BJ (cell line): ENCODE measurements around the gene MYCBP. TPM values are rescaled to one million over a fixed set of nuclear protein-coding genes. Genes with fewer than 3 reads are reported as not detected.
A peak's percentile ranks its signal among the peaks of the same experiment; 100 is the strongest.
"Not testable (repeated sequence)": the region's sequence is repeated elsewhere in the genome, so short reads cannot be mapped to it uniquely, and the experiment has no call there.

Experiments used
- CTCF ChIA-PET: fragments of 350-600 bp; formaldehyde crosslinking; extraction: SDS; loops from one replicate; lab custom pipeline; 2021; ENCODE audit warnings: antibody characterized with exemption, inconsistent platforms; lab: Yijun Ruan, JAX
- POLR2A ChIA-PET: fragments of 300-600 bp; sonication (Branson Sonifier 250); formaldehyde crosslinking; extraction: SDS; loops from one replicate; lab custom pipeline; 2021; ENCODE audit warnings: antibody characterized with exemption; lab: Charles Lee
- DNase-seq: peaks from one replicate; pipeline ENCODE4 v3.0.0-alpha.2; 2011; ENCODE audit warnings: low read depth
- H3K27me3 ChIP-seq: 2 replicates; pipeline ENCODE4 v1.6.0; 2011; ENCODE audit warnings: low read length; ENCODE audit not compliant: control insufficient read depth, insufficient read depth
- H3K36me3 ChIP-seq: 2 replicates; pipeline ENCODE4 v1.5.1; 2011; ENCODE audit warnings: low read length; ENCODE audit not compliant: control insufficient read depth, insufficient read depth
- H3K4me3 ChIP-seq: 2 replicates; pipeline ENCODE4 v1.5.1; 2011; ENCODE audit warnings: low read depth, mild to moderate bottlenecking, control low read depth, low read length
- polyA plus RNA-seq: library from polyadenylated mRNA; depleted of rRNA; stranded (reverse); fragments of >200 nt; gene quantifications from 2 replicates; pipeline ENCODE4 v1.2.3, GENCODE V29; 2011
- TF ChIP-seq, protein P1 (sequence below): IDR thresholded peaks from 2 replicates; pipeline ENCODE4 v1.5.1; 2011; ENCODE audit warnings: low read depth, mild to moderate bottlenecking, control low read depth, inconsistent platforms, low read length, moderate library complexity; ENCODE audit not compliant: insufficient read depth

MYCBP gene
- polyA plus RNA-seq, 1 experiment, result 11.2 TPM

DNA sequence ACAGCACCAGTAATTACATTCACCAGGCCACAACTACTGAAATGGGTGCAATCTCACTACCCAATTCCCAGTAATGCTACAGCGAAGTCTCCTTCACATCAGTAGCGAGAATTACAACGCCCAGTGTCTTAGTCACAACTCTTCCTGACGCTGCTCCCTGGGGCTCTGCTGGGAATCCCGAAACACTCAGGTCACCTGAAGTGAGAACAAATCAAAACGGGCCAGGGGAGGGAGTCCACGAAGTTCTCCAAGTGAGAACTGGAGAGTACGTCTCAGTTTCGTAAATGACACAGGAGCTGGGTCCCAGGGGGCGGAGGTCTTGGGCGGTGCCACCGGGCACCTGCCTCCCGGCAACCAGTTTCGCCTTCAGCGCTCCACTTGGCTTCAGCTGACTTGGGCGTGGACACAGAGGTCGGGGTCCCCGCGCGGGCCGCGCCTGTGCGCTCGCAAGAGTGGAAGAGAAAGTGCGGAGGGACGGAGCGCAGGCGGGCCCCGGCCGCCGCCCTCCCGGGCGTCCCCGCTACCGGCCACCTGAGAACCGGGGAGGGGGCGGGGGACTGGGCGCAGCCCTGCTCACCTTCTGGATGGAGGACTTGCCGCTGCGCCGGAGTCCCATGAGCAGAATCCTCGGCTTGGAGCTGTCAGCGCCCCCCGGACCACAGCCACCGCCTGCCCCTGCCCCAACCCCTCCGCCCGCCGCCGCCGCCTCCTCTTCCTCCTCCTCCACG lies 14.2 kb downstream of the MYCBP start:
- DNase-seq, result peak; percentile 13

DNA sequence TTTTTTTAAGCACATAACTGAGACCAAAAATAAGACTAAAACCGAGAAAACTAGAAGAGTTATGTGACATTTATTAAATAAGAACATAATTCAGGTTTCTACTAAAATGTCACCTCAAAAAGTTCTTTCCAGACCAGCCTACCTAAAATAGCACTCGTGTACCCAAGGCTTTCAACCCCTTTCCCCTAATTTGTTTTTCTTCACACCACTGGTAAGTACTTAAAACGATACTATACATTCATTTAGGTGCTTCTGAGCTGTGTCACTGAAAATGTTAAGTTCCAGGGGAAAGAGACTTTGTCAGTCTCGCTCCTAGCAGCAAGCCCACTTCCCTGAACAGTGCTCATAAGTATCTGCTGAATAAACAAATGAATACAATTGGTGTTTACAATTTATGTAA lies 20.4 kb downstream of the MYCBP start:
- TF ChIP-seq, protein P1, sequence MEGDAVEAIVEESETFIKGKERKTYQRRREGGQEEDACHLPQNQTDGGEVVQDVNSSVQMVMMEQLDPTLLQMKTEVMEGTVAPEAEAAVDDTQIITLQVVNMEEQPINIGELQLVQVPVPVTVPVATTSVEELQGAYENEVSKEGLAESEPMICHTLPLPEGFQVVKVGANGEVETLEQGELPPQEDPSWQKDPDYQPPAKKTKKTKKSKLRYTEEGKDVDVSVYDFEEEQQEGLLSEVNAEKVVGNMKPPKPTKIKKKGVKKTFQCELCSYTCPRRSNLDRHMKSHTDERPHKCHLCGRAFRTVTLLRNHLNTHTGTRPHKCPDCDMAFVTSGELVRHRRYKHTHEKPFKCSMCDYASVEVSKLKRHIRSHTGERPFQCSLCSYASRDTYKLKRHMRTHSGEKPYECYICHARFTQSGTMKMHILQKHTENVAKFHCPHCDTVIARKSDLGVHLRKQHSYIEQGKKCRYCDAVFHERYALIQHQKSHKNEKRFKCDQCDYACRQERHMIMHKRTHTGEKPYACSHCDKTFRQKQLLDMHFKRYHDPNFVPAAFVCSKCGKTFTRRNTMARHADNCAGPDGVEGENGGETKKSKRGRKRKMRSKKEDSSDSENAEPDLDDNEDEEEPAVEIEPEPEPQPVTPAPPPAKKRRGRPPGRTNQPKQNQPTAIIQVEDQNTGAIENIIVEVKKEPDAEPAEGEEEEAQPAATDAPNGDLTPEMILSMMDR, result no peak
- Histone ChIP-seq H3K27me3 (no peaks in the 10 kb centered on the region), H3K36me3 (peaks cover 7% of the 10 kb centered on the region), H3K4me3 (no peak overlapping the region)
- POLR2A ChIA-PET, result no interaction called here
- no peak for DNase-seq
- CTCF ChIA-PET, result interaction anchor here (1.4 kb wide), 1 partner anchor 18 kb away, joined by 4 read pairs; no protein-coding TSS in a partner anchor

More for the DNA sequence above, 14.2 kb downstream of the MYCBP start:
- Histone ChIP-seq H3K27me3 (no peaks in the 10 kb centered on the region), H3K36me3 (peaks cover 6% of the 10 kb centered on the region), H3K4me3 (peak overlapping the region; percentile 93)
- POLR2A ChIA-PET, result no interaction called here
- CTCF ChIA-PET, result interaction anchor here (0.7 to 0.8 kb wide), 2 partner anchors 9 to 233 kb away, joined by 3 read pairs; no protein-coding TSS in a partner anchor
- TF ChIP-seq, protein P1, result no peak

DNA sequence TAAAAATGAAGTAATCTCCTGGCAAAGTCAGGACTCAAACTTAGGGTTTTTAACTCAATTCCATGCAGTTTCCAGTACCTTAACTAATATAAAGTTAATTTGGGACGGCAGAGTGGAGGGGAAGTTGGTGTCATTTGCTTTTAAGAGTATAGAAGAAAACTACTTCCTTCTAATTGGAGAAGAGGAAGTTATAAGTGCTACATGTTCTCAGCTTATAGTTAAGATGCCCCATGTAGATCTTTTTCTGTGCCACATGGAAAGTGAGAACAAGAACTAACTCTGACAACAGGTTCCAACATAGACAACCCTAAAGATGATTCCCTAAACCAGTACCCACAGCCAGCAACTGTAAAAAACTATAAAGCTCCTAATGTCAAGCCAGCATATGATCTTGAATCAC lies 25.1 kb downstream of the MYCBP start:
- Histone ChIP-seq H3K27me3 (no peaks in the 10 kb centered on the region), H3K4me3 (no peak overlapping the region), H3K36me3 (peaks cover 3% of the 10 kb centered on the region)
- no peak for DNase-seq
- TF ChIP-seq, protein P1, result no peak
- CTCF ChIA-PET, result no interaction called here
- POLR2A ChIA-PET, result no interaction called here

DNA sequence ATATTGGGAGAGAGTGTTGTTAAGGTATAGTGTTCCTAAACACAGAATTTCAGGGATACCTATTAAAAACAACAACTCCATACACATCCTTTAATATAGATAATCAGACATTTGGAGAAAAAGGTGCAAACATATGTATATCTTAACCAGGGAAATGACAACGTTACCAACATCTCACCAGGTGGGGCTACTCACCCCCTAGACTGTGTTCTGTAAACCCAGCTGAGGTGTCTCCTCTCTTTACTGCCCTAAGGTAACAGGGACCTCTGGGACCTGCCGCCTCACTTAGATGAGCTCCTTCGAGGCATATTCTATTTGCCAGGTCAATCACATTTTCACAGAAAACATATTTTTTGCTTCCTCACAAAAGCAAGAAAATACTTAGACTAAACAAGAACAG lies 26.9 kb downstream of the MYCBP start:
- ChIA-PET POLR2A (no interaction called here), CTCF (interaction anchor here (1.0 to 1.8 kb wide), 5 partner anchors 10 to 246 kb away, joined by 3 to 6 read pairs (median 5); no protein-coding TSS in a partner anchor)
- no peaks in the 10 kb centered on the region for H3K27me3 ChIP-seq
- no peak for DNase-seq
- TF ChIP-seq, protein P1, result no peak
- H3K4me3 ChIP-seq, result no peak overlapping the region
- H3K36me3 ChIP-seq, result peaks cover 3% of the 10 kb centered on the region

DNA sequence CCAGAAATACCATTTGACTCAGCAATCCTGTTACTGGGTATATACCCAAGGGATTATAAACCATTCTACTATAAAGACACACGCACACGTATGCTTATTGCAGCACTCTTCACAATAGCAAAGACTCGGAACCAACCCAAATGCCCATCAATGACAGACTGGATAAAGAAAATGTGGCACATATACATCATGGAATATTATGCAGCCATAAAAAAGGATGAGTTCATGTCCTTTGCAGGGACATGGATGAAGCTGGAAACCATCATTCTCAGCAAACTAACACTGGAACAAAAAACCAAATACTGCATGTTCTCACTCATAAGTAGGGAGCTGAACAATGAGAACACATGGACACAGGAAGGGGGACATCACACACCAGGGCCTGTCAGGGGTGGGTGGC lies 28.1 kb downstream of the MYCBP start:
- H3K4me3 ChIP-seq, H3K36me3 ChIP-seq, DNase-seq, H3K27me3 ChIP-seq, POLR2A ChIA-PET: not testable (repeated sequence)
- CTCF ChIA-PET, result interaction anchor here (1.3 to 1.8 kb wide), 3 partner anchors 10 to 247 kb away, joined by 5 to 6 read pairs (median 5); no protein-coding TSS in a partner anchor
